Esophagus (tissue), 2 donors: ENCODE data around the gene EPB41L2. TPM values are rescaled to one million over a fixed set of nuclear protein-coding genes. Genes with fewer than 3 reads are reported as not detected.
"Not testable (repeated sequence)": the region's sequence is repeated elsewhere in the genome, so short reads cannot be mapped to it uniquely, and the experiment has no call there.

Experiments
- H3K27ac ChIP-seq, 2 donors: one replicate each; pipeline ENCODE4 v1.5.1; 2013; ENCODE audit warnings: low read depth in 2 of 2, mild to moderate bottlenecking in 2 of 2, inconsistent platforms in 1 of 2, low read length in 1 of 2, moderate library complexity in 1 of 2
- H3K27me3 ChIP-seq, 2 donors: one replicate each; pipeline ENCODE4 v1.6.1; 2013; ENCODE audit warnings: low read length in 2 of 2, control low read depth in 1 of 2, mild to moderate bottlenecking in 1 of 2; ENCODE audit not compliant: insufficient read depth in 2 of 2, control insufficient read depth in 1 of 2
- H3K36me3 ChIP-seq, 2 donors: one replicate each; pipeline ENCODE4 v1.6.1; 2013; ENCODE audit warnings: low read length in 1 of 2; ENCODE audit not compliant: control insufficient read depth in 2 of 2, insufficient read depth in 2 of 2
- H3K4me1 ChIP-seq, 2 donors: one replicate each; pipeline ENCODE4 v1.6.1; 2013; ENCODE audit warnings: low read length in 1 of 2; ENCODE audit not compliant: control insufficient read depth in 2 of 2, insufficient read depth in 2 of 2
- H3K4me3 ChIP-seq, 2 donors: one replicate each; pipeline ENCODE4 v1.5.1; 2013; ENCODE audit warnings: low read length in 2 of 2, mild to moderate bottlenecking in 2 of 2, low read depth in 1 of 2, moderate library complexity in 1 of 2
- H3K9me3 ChIP-seq, 2 donors: one replicate each; pipeline ENCODE4 v1.6.1; 2013; ENCODE audit warnings: mild to moderate bottlenecking in 2 of 2, low read depth in 1 of 2, low read length in 1 of 2, moderate library complexity in 1 of 2; ENCODE audit not compliant: control insufficient read depth in 2 of 2, insufficient read depth in 1 of 2
- WGBS, 2 donors: extraction: QIAGEN DNeasy Blood & Tissue Kit; methylation state at CpG; one replicate each; pipeline ENCODE4 v1.1.7; 2013; 5-methylcytosine and 5-hydroxymethylcytosine counted together
- polyA plus RNA-seq, 2 donors: library from polyadenylated mRNA; stranded (reverse); fragments of 200-250 nt; gene quantifications; one replicate each; pipeline ENCODE4 v1.2.3, GENCODE V29; 2013
- donor health status: healthy with polysubstance abuse.
- donor health status: Bipolar disorder and iron deficiency.

EPB41L2 gene
- polyA plus RNA-seq, 2 donors = 6.7 to 7.8 TPM

DNA sequence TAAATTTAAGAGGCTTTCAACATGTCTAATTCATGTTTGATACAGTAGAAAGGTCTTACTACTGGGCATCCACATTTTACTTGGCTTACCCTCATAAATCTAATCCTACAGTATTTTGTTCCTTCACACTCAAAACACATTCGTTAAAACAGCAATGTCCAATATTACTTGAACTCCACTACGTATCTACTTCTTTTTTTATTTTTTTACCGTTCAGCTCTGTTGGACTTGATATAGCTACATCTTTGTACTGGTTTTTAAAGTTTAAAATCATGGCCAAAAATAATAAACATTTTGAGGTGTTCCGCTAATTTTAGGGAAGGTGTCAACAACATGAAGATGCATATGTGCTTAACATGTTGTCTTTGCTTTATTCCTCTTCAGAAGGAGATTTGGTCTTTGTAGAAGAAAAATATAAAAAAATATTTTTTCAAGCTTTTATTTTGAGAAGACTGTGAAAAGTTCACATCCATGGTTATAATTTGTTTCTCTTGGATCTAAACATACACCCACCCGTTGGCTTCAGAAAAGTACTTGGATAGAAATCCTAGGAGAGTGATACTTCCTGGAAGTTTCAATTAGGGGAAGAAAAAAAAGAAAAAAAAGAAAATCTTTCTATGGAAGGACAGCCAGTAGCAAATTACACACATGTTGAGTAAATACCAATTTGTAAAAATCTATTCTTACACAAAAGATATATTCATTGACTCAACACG, 71.5 kb downstream of the EPB41L2 start:
- H3K27ac ChIP-seq = no peak overlapping the region
- H3K27me3 ChIP-seq = no peaks in the 10 kb centered on the region
- WGBS, 2 donors = 70 to 77% methylated on average over 6 of the region's 6 CpGs
- H3K4me3 ChIP-seq = no peak overlapping the region
- no peaks in the 10 kb centered on the region for H3K4me1 ChIP-seq
- H3K9me3 ChIP-seq = no peaks in the 10 kb centered on the region
- H3K36me3 ChIP-seq = no peaks in the 10 kb centered on the region

GRCh38 chr6:130987539-130987938, 75.5 kb downstream of the EPB41L2 start:
- not testable (repeated sequence) for H3K4me3 ChIP-seq, H3K36me3 ChIP-seq, H3K9me3 ChIP-seq, H3K27me3 ChIP-seq, H3K27ac ChIP-seq, H3K4me1 ChIP-seq
- WGBS, 2 donors = 83 to 95% methylated on average over 5 of the region's 5 CpGs

GRCh38 chr6:130985115-130985514, 77.9 kb downstream of the EPB41L2 start:
- H3K36me3 ChIP-seq = no peaks in the 10 kb centered on the region
- peaks cover 0 to 3% of the 10 kb centered on the region in 2 donors for H3K9me3 ChIP-seq
- H3K27ac ChIP-seq = no peak overlapping the region
- no peaks in the 10 kb centered on the region for H3K4me1 ChIP-seq
- H3K27me3 ChIP-seq = no peaks in the 10 kb centered on the region
- 96 to 97% methylated on average over 8 of the region's 8 CpGs for WGBS, 2 donors
- no peak overlapping the region for H3K4me3 ChIP-seq

DNA sequence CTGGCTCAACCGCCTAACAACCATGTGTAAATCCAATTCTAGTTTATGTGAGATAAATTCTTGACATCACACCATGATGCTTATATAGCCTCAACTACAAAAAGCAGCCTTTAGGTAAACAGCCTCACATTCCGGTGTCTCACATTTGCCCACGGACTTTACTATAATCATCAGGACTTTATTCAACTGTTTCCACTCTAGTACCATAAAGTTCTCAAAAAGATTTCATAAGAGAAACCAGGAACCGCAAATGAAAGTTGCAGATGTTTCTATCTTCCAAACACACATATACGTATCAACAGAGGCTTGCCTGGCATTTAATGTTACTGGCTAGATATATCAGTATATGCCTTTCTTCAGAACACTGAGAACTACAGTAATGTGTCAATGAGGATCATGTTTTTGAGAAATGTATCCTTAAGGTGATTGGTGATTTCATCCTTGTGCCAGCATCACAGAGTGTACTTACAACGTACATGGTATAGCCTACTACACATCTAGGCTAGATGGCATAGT, 80.0 kb downstream of the EPB41L2 start:
- Histone ChIP-seq H3K27me3 (no peaks in the 10 kb centered on the region), H3K4me1 (no peaks in the 10 kb centered on the region), H3K9me3 (peaks cover 0 to 3% of the 10 kb centered on the region in 2 donors), H3K27ac (no peak overlapping the region), H3K4me3 (no peak overlapping the region), H3K36me3 (no peaks in the 10 kb centered on the region)
- 83 to 93% methylated on average over 6 of the region's 6 CpGs for WGBS, 2 donors

DNA sequence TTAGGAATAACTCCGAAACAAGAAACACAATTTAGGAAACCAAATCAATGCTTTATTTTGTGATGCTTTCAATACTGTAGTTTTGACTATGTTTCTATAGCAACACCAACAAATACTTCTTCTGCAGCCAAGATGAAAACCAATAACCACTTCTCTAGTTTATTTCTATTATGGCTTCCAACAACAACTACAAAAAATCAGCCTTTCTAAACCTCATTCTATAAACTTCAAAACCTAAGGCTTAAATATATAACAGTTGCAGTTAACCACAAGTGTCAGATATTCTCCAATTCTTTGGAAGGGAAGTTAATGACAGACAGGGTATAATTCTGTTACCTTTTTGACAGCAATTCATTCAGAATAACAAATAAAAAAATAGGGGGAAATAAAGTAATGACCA, 80.9 kb downstream of the EPB41L2 start:
- 51 to 66% methylated on average over 1 of the region's 1 CpG for WGBS, 2 donors
- no peaks in the 10 kb centered on the region for H3K4me1 ChIP-seq
- no peak overlapping the region for H3K27ac ChIP-seq
- no peak overlapping the region for H3K4me3 ChIP-seq
- H3K27me3 ChIP-seq = no peaks in the 10 kb centered on the region
- H3K36me3 ChIP-seq = no peaks in the 10 kb centered on the region
- H3K9me3 ChIP-seq = peaks cover 0 to 3% of the 10 kb centered on the region in 2 donors

DNA sequence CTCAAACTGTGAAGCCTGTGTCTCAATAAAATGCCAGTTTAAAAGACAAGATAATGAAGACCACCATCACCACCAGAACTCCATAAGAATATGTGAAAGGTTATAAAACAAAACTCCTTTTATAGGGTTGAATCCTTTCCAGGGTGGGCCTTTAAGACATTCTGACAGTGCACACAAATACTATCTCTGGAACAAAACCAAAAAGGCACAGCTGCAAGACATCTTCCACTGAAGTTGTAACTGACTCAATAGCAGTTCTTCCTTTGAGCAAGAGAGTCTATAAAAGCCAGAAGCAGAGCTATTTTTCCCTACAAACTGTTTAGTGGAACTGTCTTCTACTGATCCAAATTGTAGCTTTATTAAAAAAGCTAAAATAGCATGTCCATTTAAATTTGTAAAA, 81.6 kb downstream of the EPB41L2 start:
- Histone ChIP-seq H3K27me3 (no peaks in the 10 kb centered on the region), H3K9me3 (peaks cover 0 to 3% of the 10 kb centered on the region in 2 donors), H3K27ac (no peak overlapping the region), H3K4me3 (no peak overlapping the region), H3K36me3 (no peaks in the 10 kb centered on the region), H3K4me1 (no peaks in the 10 kb centered on the region)

- H3K27me3 ChIP-seq = no peaks in the 10 kb centered on the region
- no peak overlapping the region for H3K27ac ChIP-seq
These were observed 82.6 kb downstream of the EPB41L2 start for GRCh38 chr6:130980310-130981032.

DNA sequence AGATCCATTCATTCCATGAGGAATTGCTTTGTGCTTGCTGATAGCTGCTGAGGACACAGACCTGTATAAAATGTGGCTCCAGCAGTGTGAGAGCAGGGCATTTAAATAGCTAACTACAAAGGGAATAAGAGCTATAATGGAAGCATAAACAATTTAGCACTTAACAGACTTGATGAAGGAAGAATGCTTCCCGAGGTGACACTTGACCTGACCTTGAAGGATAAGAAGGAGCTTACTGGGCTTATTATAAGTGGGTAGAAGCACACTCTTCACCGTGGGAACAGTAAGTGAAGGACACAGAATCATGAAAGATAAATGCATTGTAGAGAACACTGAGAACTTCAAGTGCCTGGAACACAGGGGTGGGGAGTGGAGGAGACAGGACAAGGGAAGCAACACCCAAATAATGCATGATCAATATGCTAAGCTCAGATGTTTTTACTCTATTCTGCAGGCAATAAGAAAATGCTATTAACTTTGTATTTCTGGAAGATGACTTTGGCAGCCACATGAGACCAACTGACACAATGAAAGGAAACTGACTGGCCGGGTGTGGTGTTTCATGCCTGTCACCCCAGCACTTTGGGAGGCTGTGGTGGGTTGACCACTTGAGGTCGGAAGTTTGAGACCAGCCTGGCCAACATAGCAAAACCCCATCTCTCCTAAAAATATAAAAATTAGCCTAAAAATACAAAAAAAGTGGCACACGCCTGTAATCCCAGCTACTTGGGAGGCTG, 84.2 kb downstream of the EPB41L2 start:
- WGBS, 2 donors = 75 to 77% methylated on average over 5 of the region's 5 CpGs
- Histone ChIP-seq H3K36me3 (no peaks in the 10 kb centered on the region), H3K4me3 (no peak overlapping the region), H3K4me1 (no peaks in the 10 kb centered on the region), H3K9me3 (no peaks in the 10 kb centered on the region), H3K27ac (no peak overlapping the region), H3K27me3 (no peaks in the 10 kb centered on the region)

More at GRCh38 chr6:130980310-130981032, 82.6 kb downstream of the EPB41L2 start:
- H3K36me3 ChIP-seq = no peaks in the 10 kb centered on the region
- no peak overlapping the region for H3K4me3 ChIP-seq
- WGBS, 2 donors = 81 to 85% methylated on average over 5 of the region's 5 CpGs
- H3K4me1 ChIP-seq = no peaks in the 10 kb centered on the region
- peaks cover 0 to 3% of the 10 kb centered on the region in 2 donors for H3K9me3 ChIP-seq

- H3K9me3 ChIP-seq = no peaks in the 10 kb centered on the region
- no peak overlapping the region for H3K4me3 ChIP-seq
- WGBS, 2 donors = 96% methylated on average over 1 of the region's 1 CpG
- H3K36me3 ChIP-seq = no peaks in the 10 kb centered on the region
- no peaks in the 10 kb centered on the region for H3K4me1 ChIP-seq
- no peaks in the 10 kb centered on the region for H3K27me3 ChIP-seq
- no peak overlapping the region for H3K27ac ChIP-seq
These were observed 84.9 kb downstream of the EPB41L2 start for GRCh38 chr6:130978180-130978579.
